HepG2 (cell line): ENCODE results near the gene GMPPA. TPM values are rescaled to one million over a fixed set of nuclear protein-coding genes. Genes with fewer than 3 reads are reported as not detected.
A peak's percentile ranks its signal among the peaks of the same experiment; 100 is the strongest.

Source experiments
- JARID2 ChIP-seq: sonication (generic); formaldehyde crosslinking; IDR thresholded peaks from 2 replicates; pipeline ENCODE4 v1.8.1; 2023; ENCODE audit warnings: missing genetic modification reagents, inconsistent platforms; ENCODE audit not compliant: insufficient replicate concordance
- MTA3 ChIP-seq: sonication (generic); formaldehyde crosslinking; IDR thresholded peaks from 2 replicates; pipeline ENCODE4 v1.4.0; 2020; ENCODE audit warnings: missing genetic modification reagents
- NFYC ChIP-seq: IDR thresholded peaks from 2 replicates; pipeline ENCODE4 v1.6.1; 2016; ENCODE audit warnings: missing genetic modification reagents, missing compliant biosample characterization
- POGZ ChIP-seq: sonication (generic); formaldehyde crosslinking; IDR thresholded peaks from 2 replicates; pipeline ENCODE4 v1.4.0; 2020; ENCODE audit warnings: mild to moderate bottlenecking, missing genetic modification reagents
- SMARCE1 ChIP-seq: fragments of 450-650 bp; IDR thresholded peaks from 2 replicates; pipeline ENCODE4 v1.6.1; 2017; ENCODE audit warnings: borderline replicate concordance
- WIZ ChIP-seq: sonication (generic); formaldehyde crosslinking; IDR thresholded peaks from 2 replicates; pipeline ENCODE4 v1.5.1; 2020; ENCODE audit warnings: mild to moderate bottlenecking, missing genetic modification reagents
- ZNF816 ChIP-seq: sonication (generic); formaldehyde crosslinking; IDR thresholded peaks from 2 replicates; pipeline ENCODE4 v1.8.0; 2022; ENCODE audit warnings: missing genetic modification reagents, mild to moderate bottlenecking, borderline replicate concordance
- ZNF850 ChIP-seq: sonication (generic); formaldehyde crosslinking; conservative IDR thresholded peaks from 2 replicates; pipeline ENCODE4 v1.9.0; 2021; ENCODE audit warnings: mild to moderate bottlenecking, missing genetic modification reagents
- polyA plus RNA-seq, 8 experiments: library from polyadenylated mRNA; depleted of rRNA in 3 of 8; stranded (reverse) in 7 of 8; unstranded in 1 of 8; fragments of >200 nt; fragmentation: Illumina TruSeq in 4 of 8; extraction: Trizol in 4 of 8; gene quantifications; 2 replicates each; pipeline versions ENCODE4 v1.2.1 to v1.2.3, GENCODE V29; 2011 to 2016; ENCODE audit warnings: low read depth in 4 of 8, missing spikeins in 1 of 8, mixed read lengths in 1 of 8; ENCODE audit not compliant: insufficient read depth in 1 of 8
- total RNA-seq, 5 experiments: library from RNA; depleted of rRNA; stranded (reverse); fragments of >200 nt; fragmentation: Illumina TruSeq; extraction: Trizol; gene quantifications; 2 replicates each; pipeline ENCODE4 v1.2.3, GENCODE V29; 2016; ENCODE audit warnings: low read depth in 1 of 5
- TF ChIP-seq, protein P1 (sequence below): sonication (generic); formaldehyde crosslinking; IDR thresholded peaks from 2 replicates; pipeline ENCODE4 v1.9.0; 2021; ENCODE audit warnings: mild to moderate bottlenecking, missing genetic modification reagents
- TF ChIP-seq, protein P2 (sequence below): sonication (generic); formaldehyde crosslinking; IDR thresholded peaks from 2 replicates; pipeline ENCODE4 v1.4.0; 2020; ENCODE audit warnings: missing genetic modification reagents, borderline replicate concordance
- TF ChIP-seq, protein P3 (sequence below): IDR thresholded peaks from 2 replicates; pipeline ENCODE4 v1.6.1; 2016; ENCODE audit warnings: mild to moderate bottlenecking, missing biosample characterization, missing genetic modification reagents

The GMPPA gene
- total and polyA plus RNA-seq, 2 of the 13 experiments (the other 11 are each of a cell fraction or from before 2014, with no cell fraction given): 81.1 to 106 TPM

DNA sequence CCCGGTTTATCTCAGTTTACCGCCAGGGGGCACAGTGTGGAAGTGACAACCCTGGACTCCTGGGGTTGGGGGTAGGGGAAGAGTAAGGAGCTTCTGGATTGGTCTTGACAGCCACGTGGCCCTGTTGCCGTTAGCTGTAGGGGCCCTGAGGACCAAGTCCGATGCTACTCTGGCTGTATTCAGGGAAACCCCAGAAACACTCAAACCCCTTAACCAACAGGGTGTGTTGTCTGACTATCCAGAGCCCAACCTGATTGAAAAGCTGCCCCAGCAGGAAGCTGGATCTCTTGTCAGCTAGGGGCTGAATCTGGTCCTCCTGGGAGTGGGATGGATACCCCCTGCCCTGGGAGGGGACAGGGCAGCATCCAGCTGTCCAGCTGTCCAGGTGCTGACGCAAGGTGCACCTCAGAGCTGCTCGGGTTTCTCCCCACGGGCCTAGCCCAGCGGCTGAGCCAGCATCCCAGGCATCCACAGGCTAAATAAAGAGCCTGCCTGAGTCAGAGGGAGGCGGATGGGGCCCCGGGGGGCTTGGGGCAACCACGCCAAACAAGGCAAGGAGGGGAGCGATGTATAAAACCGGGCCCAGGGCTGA is 3.1 kb upstream of the GMPPA start (continued):
- TF ChIP-seq MTA3 (CRISPR knock-in tag): no peak
- TF ChIP-seq, protein P1, sequence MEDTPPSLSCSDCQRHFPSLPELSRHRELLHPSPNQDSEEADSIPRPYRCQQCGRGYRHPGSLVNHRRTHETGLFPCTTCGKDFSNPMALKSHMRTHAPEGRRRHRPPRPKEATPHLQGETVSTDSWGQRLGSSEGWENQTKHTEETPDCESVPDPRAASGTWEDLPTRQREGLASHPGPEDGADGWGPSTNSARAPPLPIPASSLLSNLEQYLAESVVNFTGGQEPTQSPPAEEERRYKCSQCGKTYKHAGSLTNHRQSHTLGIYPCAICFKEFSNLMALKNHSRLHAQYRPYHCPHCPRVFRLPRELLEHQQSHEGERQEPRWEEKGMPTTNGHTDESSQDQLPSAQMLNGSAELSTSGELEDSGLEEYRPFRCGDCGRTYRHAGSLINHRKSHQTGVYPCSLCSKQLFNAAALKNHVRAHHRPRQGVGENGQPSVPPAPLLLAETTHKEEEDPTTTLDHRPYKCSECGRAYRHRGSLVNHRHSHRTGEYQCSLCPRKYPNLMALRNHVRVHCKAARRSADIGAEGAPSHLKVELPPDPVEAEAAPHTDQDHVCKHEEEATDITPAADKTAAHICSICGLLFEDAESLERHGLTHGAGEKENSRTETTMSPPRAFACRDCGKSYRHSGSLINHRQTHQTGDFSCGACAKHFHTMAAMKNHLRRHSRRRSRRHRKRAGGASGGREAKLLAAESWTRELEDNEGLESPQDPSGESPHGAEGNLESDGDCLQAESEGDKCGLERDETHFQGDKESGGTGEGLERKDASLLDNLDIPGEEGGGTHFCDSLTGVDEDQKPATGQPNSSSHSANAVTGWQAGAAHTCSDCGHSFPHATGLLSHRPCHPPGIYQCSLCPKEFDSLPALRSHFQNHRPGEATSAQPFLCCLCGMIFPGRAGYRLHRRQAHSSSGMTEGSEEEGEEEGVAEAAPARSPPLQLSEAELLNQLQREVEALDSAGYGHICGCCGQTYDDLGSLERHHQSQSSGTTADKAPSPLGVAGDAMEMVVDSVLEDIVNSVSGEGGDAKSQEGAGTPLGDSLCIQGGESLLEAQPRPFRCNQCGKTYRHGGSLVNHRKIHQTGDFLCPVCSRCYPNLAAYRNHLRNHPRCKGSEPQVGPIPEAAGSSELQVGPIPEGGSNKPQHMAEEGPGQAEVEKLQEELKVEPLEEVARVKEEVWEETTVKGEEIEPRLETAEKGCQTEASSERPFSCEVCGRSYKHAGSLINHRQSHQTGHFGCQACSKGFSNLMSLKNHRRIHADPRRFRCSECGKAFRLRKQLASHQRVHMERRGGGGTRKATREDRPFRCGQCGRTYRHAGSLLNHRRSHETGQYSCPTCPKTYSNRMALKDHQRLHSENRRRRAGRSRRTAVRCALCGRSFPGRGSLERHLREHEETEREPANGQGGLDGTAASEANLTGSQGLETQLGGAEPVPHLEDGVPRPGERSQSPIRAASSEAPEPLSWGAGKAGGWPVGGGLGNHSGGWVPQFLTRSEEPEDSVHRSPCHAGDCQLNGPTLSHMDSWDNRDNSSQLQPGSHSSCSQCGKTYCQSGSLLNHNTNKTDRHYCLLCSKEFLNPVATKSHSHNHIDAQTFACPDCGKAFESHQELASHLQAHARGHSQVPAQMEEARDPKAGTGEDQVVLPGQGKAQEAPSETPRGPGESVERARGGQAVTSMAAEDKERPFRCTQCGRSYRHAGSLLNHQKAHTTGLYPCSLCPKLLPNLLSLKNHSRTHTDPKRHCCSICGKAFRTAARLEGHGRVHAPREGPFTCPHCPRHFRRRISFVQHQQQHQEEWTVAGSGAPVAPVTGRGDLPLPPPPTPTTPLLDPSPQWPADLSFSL: no peak
- no peak for TF ChIP-seq SMARCE1
- peak; percentile 73 for TF ChIP-seq NFYC (CRISPR knock-in tag)
- no peak for TF ChIP-seq ZNF816 (CRISPR knock-in tag)
- no peak for TF ChIP-seq WIZ (CRISPR knock-in tag)
- TF ChIP-seq ZNF850 (CRISPR knock-in tag): no peak
- TF ChIP-seq POGZ (CRISPR knock-in tag): no peak
- TF ChIP-seq JARID2: no peak
- TF ChIP-seq, protein P2, sequence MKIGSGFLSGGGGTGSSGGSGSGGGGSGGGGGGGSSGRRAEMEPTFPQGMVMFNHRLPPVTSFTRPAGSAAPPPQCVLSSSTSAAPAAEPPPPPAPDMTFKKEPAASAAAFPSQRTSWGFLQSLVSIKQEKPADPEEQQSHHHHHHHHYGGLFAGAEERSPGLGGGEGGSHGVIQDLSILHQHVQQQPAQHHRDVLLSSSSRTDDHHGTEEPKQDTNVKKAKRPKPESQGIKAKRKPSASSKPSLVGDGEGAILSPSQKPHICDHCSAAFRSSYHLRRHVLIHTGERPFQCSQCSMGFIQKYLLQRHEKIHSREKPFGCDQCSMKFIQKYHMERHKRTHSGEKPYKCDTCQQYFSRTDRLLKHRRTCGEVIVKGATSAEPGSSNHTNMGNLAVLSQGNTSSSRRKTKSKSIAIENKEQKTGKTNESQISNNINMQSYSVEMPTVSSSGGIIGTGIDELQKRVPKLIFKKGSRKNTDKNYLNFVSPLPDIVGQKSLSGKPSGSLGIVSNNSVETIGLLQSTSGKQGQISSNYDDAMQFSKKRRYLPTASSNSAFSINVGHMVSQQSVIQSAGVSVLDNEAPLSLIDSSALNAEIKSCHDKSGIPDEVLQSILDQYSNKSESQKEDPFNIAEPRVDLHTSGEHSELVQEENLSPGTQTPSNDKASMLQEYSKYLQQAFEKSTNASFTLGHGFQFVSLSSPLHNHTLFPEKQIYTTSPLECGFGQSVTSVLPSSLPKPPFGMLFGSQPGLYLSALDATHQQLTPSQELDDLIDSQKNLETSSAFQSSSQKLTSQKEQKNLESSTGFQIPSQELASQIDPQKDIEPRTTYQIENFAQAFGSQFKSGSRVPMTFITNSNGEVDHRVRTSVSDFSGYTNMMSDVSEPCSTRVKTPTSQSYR: peak; percentile 88
- TF ChIP-seq, protein P3, sequence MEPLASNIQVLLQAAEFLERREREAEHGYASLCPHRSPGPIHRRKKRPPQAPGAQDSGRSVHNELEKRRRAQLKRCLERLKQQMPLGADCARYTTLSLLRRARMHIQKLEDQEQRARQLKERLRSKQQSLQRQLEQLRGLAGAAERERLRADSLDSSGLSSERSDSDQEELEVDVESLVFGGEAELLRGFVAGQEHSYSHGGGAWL (CRISPR knock-in tag): no peak
